A673 (cell line): Measurements from ENCODE around the gene PAX5. TPM values are rescaled to one million over a fixed set of nuclear protein-coding genes. Genes with fewer than 3 reads are reported as not detected.

Experiments
- BruUV-seq: library from RNA; stranded (reverse); fragments of 400-500 nt; replicated peaks from 2 replicates; lab custom pipeline; 2021; lab: Mats Ljungman, UMichigan
- CTCF ChIA-PET: fragments of 300-600 bp; sonication (Branson Sonifier 250); formaldehyde crosslinking; loops from one replicate; lab custom pipeline; 2022; ENCODE audit warnings: antibody characterized with exemption; lab: Charles Lee
- POLR2A ChIA-PET: fragments of 300-600 bp; sonication (Branson Sonifier 250); formaldehyde crosslinking; loops from one replicate; lab custom pipeline; 2022; ENCODE audit warnings: antibody characterized with exemption; ENCODE audit not compliant: low non-redundant PET; lab: Charles Lee
- DNase-seq: peaks from one replicate; pipeline ENCODE4 v3.0.0-alpha.2; 2015; ENCODE audit warnings: low spot score
- H3K27ac ChIP-seq: fragments of 200-600 bp; sonication (generic); 2 replicates; pipeline ENCODE4 v1.5.1; 2016; ENCODE audit warnings: mixed run types, low read depth, mild to moderate bottlenecking, mixed read lengths, antibody characterized with exemption, low read length; ENCODE audit not compliant: poor library complexity, severe bottlenecking
- H3K27me3 ChIP-seq: fragments of 200-600 bp; sonication (generic); replicated peaks from 2 replicates; pipeline ENCODE4 v1.6.1; 2017; ENCODE audit warnings: mixed run types, low read depth, mild to moderate bottlenecking, mixed read lengths, antibody characterized with exemption, low read length; ENCODE audit not compliant: insufficient read depth, poor library complexity
- H3K36me3 ChIP-seq: fragments of 200-600 bp; sonication (generic); 2 replicates; pipeline ENCODE4 v1.6.1; 2016; ENCODE audit warnings: mixed run types, mild to moderate bottlenecking, mixed read lengths, antibody characterized with exemption, low read length; ENCODE audit not compliant: insufficient read depth, poor library complexity, severe bottlenecking
- H3K4me1 ChIP-seq: fragments of 200-600 bp; sonication (generic); 2 replicates; pipeline ENCODE4 v1.6.1; 2017; ENCODE audit warnings: mixed run types, mild to moderate bottlenecking, mixed read lengths, antibody characterized with exemption, low read length; ENCODE audit not compliant: insufficient read depth, poor library complexity, severe bottlenecking
- H3K4me3 ChIP-seq: fragments of 200-600 bp; sonication (generic); 2 replicates; pipeline ENCODE4 v1.5.1; 2016; ENCODE audit warnings: low read depth, mixed run types, mild to moderate bottlenecking, mixed read lengths, low read length; ENCODE audit not compliant: poor library complexity, severe bottlenecking
- H3K9me3 ChIP-seq: fragments of 200-600 bp; sonication (generic); 2 replicates; pipeline ENCODE4 v1.6.1; 2016; ENCODE audit warnings: mixed run types, low read depth, mild to moderate bottlenecking, mixed read lengths, antibody characterized with exemption, low read length; ENCODE audit not compliant: poor library complexity, severe bottlenecking
- CTCF ChIP-seq: fragments of 300-800, 200-600 bp; sonication (generic); conservative IDR thresholded peaks from 2 replicates; pipeline ENCODE4 v1.5.1; 2017; ENCODE audit warnings: low read depth, mild to moderate bottlenecking, antibody characterized with exemption, low read length, moderate library complexity, mixed read lengths
- EZH2 ChIP-seq: fragments of 200-600 bp; sonication (generic); IDR thresholded peaks from 2 replicates; pipeline ENCODE4 v1.6.1; 2017; ENCODE audit warnings: borderline replicate concordance, low read depth, mild to moderate bottlenecking, mixed read lengths, antibody characterized with exemption, low read length; ENCODE audit not compliant: poor library complexity, severe bottlenecking
- intact Hi-C: fragments of 100-400 bp; cut with micrococcal nuclease; formaldehyde crosslinking; loops from one replicate; pipeline ENCODE4 v1.10.0; 2022; ENCODE audit not compliant: unreplicated experiment
- total RNA-seq: library from RNA; stranded (reverse); gene quantifications from 2 replicates; pipeline ENCODE4 v1.2.3, GENCODE V29; 2021

The PAX5 gene
- total RNA-seq, 1 experiment from 2014 or later, result 5.5 TPM

- intact Hi-C loops, result no loop called here
- TF ChIP-seq EZH2 (no peak), CTCF (no peak)
- no peaks in the 10 kb centered on the region for H3K27me3 ChIP-seq
- H3K4me3 ChIP-seq, result no peak overlapping the region
- no peaks in the 10 kb centered on the region for H3K4me1 ChIP-seq
- CTCF ChIA-PET, result no interaction called here
- no peaks in the 10 kb centered on the region for H3K9me3 ChIP-seq
- no TSS peak for BruUV-seq
- DNase-seq, result no peak
- no peak overlapping the region for H3K27ac ChIP-seq
- no peaks in the 10 kb centered on the region for H3K36me3 ChIP-seq
- POLR2A ChIA-PET, result no interaction called here
Observed at GRCh38 chr9:36939214-36939613, 94.9 kb downstream of the PAX5 start.

GRCh38 chr9:36938617-36939016 lies 95.5 kb downstream of the PAX5 start:
- no peak for DNase-seq
- no peaks in the 10 kb centered on the region for H3K4me1 ChIP-seq
- BruUV-seq, result no TSS peak
- H3K9me3 ChIP-seq, result no peaks in the 10 kb centered on the region
- CTCF ChIA-PET, result no interaction called here
- intact Hi-C loops, result no loop called here
- POLR2A ChIA-PET, result no interaction called here
- no peak for TF ChIP-seq CTCF
- TF ChIP-seq EZH2, result no peak
- H3K27ac ChIP-seq, result no peak overlapping the region
- no peak overlapping the region for H3K4me3 ChIP-seq
- no peaks in the 10 kb centered on the region for H3K36me3 ChIP-seq
- H3K27me3 ChIP-seq, result no peaks in the 10 kb centered on the region

GRCh38 chr9:36937951-36938350 lies 96.1 kb downstream of the PAX5 start:
- Histone ChIP-seq H3K4me3 (no peak overlapping the region), H3K27me3 (no peaks in the 10 kb centered on the region), H3K27ac (no peak overlapping the region), H3K9me3 (no peaks in the 10 kb centered on the region), H3K36me3 (no peaks in the 10 kb centered on the region), H3K4me1 (no peaks in the 10 kb centered on the region)
- ChIA-PET POLR2A (no interaction called here), CTCF (no interaction called here)
- no peak for DNase-seq
- no TSS peak for BruUV-seq
- TF ChIP-seq EZH2 (no peak), CTCF (no peak)
- intact Hi-C loops, result no loop called here
